BJ (cell line): ENCODE data around the gene SRPRA. TPM values are rescaled to one million over a fixed set of nuclear protein-coding genes. Genes with fewer than 3 reads are reported as not detected.
A peak's percentile ranks its signal among the peaks of the same experiment; 100 is the strongest.

Experiments used
- CTCF ChIA-PET: fragments of 350-600 bp; formaldehyde crosslinking; extraction: SDS; loops from one replicate; lab custom pipeline; 2021; ENCODE audit warnings: antibody characterized with exemption, inconsistent platforms; lab: Yijun Ruan, JAX
- POLR2A ChIA-PET: fragments of 300-600 bp; sonication (Branson Sonifier 250); formaldehyde crosslinking; extraction: SDS; loops from one replicate; lab custom pipeline; 2021; ENCODE audit warnings: antibody characterized with exemption; lab: Charles Lee
- DNase-seq: peaks from one replicate; pipeline ENCODE4 v3.0.0-alpha.2; 2011; ENCODE audit warnings: low read depth
- H3K27me3 ChIP-seq: 2 replicates; pipeline ENCODE4 v1.6.0; 2011; ENCODE audit warnings: low read length; ENCODE audit not compliant: control insufficient read depth, insufficient read depth
- H3K36me3 ChIP-seq: 2 replicates; pipeline ENCODE4 v1.5.1; 2011; ENCODE audit warnings: low read length; ENCODE audit not compliant: control insufficient read depth, insufficient read depth
- H3K4me3 ChIP-seq: 2 replicates; pipeline ENCODE4 v1.5.1; 2011; ENCODE audit warnings: low read depth, mild to moderate bottlenecking, control low read depth, low read length
- polyA plus RNA-seq: library from polyadenylated mRNA; depleted of rRNA; stranded (reverse); fragments of >200 nt; gene quantifications from 2 replicates; pipeline ENCODE4 v1.2.3, GENCODE V29; 2011
- TF ChIP-seq, protein P1 (sequence below): IDR thresholded peaks from 2 replicates; pipeline ENCODE4 v1.5.1; 2011; ENCODE audit warnings: low read depth, mild to moderate bottlenecking, control low read depth, inconsistent platforms, low read length, moderate library complexity; ENCODE audit not compliant: insufficient read depth

The SRPRA gene
- polyA plus RNA-seq, 1 experiment, result 181 TPM

DNA sequence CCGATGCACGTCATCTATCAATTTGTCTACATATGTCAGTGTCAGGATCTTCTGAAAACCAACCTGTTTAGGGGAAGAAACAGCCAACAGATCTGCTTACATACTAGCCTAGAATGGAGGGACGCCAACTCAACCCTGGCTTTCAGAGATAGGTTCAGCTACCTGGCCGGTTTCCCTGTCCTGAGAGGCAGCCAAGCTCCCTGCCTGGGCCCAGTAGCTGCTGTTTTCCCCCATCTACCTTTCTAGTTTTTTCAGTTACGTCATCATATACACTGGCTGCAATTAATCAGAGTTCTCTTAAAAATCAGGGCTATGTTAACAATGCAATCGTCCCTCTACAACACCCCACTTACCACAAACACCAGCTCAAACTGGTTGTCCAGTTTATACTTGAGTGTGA lies 1.0 kb downstream of the SRPRA start:
- POLR2A ChIA-PET, result no interaction called here
- TF ChIP-seq, protein P1, sequence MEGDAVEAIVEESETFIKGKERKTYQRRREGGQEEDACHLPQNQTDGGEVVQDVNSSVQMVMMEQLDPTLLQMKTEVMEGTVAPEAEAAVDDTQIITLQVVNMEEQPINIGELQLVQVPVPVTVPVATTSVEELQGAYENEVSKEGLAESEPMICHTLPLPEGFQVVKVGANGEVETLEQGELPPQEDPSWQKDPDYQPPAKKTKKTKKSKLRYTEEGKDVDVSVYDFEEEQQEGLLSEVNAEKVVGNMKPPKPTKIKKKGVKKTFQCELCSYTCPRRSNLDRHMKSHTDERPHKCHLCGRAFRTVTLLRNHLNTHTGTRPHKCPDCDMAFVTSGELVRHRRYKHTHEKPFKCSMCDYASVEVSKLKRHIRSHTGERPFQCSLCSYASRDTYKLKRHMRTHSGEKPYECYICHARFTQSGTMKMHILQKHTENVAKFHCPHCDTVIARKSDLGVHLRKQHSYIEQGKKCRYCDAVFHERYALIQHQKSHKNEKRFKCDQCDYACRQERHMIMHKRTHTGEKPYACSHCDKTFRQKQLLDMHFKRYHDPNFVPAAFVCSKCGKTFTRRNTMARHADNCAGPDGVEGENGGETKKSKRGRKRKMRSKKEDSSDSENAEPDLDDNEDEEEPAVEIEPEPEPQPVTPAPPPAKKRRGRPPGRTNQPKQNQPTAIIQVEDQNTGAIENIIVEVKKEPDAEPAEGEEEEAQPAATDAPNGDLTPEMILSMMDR, result no peak
- H3K36me3 ChIP-seq, result peaks cover 32% of the 10 kb centered on the region
- CTCF ChIA-PET, result no interaction called here
- peak overlapping the region; percentile 94 for H3K4me3 ChIP-seq
- DNase-seq, result no peak
- no peaks in the 10 kb centered on the region for H3K27me3 ChIP-seq

DNA sequence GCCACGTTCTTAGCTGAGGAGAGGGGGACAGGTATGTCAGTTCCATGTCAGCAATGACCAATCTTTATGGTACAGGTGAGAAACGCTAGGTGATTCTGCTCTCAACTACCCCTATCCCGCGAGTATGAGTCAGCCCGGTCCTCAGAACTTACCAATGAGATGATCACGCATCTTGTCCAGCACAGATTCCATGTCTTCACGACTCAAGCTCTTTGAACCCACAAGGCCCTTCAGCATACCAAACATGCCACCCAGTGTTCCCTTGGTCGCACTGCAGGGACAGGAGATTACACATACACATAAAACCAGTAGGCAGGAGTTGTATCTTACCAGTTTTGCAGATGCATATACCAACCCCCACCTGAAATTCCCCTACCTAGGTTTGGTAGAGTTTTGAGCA lies 2.9 kb downstream of the SRPRA start:
- POLR2A ChIA-PET, result no interaction called here
- Histone ChIP-seq H3K4me3 (no peak overlapping the region), H3K27me3 (no peaks in the 10 kb centered on the region), H3K36me3 (peaks cover 34% of the 10 kb centered on the region)
- TF ChIP-seq, protein P1, result 0 out of 2 replicates have a peak, but pooled peaks have one; percentile 9
- DNase-seq, result no peak
- CTCF ChIA-PET, result no interaction called here

DNA sequence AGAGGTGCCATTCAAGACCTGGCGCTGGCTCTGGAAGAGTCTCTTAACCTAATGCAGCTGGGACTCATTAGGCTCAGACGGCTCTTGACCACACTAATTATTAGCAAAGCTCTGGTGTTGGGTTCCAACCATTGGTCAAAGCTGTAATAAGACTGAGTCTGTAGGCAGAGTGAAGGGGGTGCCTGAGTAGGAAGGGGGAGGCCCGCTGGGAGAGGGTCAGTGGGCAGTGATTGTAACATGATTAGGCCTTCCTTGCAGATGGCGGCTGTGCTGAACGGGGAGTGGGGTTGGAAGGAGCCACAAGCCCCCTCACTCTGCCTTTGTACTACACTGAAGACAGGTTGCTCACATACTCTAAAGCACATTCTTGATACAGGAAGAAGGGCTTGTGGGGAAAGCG lies 5.2 kb downstream of the SRPRA start:
- DNase-seq, result no peak
- TF ChIP-seq, protein P1, result no peak
- H3K36me3 ChIP-seq, result peaks cover 34% of the 10 kb centered on the region
- no peak overlapping the region for H3K4me3 ChIP-seq
- CTCF ChIA-PET, result no interaction called here
- POLR2A ChIA-PET, result no interaction called here
- H3K27me3 ChIP-seq, result no peaks in the 10 kb centered on the region

DNA sequence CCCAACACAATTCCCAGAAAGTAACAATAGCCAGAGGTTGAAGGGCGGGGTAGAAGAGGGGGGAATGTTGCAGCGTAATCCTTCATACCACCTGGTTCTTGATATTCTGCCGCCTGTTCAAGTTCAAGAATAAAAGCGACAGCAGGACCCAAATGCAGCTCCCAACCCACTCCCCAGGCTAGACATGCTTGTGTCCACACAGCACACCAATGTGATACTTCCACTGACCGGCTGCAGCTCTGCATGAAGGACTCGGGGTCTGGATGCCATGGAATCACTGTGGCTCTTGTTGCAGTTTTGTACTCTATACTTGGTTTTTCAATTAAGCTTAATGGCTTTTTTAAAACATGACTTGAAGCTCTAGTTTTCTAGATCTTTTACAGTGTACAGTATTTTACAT lies 6.5 kb downstream of the SRPRA start:
- CTCF ChIA-PET, result no interaction called here
- H3K36me3 ChIP-seq, result peaks cover 34% of the 10 kb centered on the region
- POLR2A ChIA-PET, result no interaction called here
- no peak for DNase-seq
- TF ChIP-seq, protein P1, result no peak
- H3K27me3 ChIP-seq, result no peaks in the 10 kb centered on the region
- H3K4me3 ChIP-seq, result no peak overlapping the region

DNA sequence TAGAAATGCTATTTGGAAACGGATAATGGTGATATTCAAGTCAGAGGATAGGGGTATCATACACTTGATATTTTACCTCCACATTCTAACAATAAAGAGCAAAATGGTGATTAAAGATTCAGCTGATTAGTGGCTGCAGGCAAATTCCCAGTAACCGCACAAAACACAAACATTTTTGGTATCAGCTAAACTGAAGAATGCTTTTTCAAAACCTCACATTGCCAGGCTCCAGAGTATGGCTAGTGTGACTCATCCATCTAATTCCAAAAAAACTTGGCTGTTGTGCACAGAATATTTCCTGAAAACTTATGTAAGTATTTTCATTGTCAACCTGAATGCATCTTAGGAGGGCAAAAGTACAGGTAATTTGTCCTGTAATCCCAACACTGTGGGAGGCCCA lies 10.9 kb downstream of the SRPRA start:
- H3K4me3 ChIP-seq, result no peak overlapping the region
- no peaks in the 10 kb centered on the region for H3K27me3 ChIP-seq
- peak; percentile 30 for DNase-seq
- POLR2A ChIA-PET, result no interaction called here
- TF ChIP-seq, protein P1, result no peak
- CTCF ChIA-PET, result interaction anchor here (1.1 kb wide), 1 partner anchor 11 kb away, joined by 3 read pairs; the partner anchor contains the start of genes FOXRED1 and SRPRA
- peaks cover 7% of the 10 kb centered on the region for H3K36me3 ChIP-seq
